K562 (cell line): ENCODE measurements around the gene CYBB. TPM values are rescaled to one million over a fixed set of nuclear protein-coding genes. Genes with fewer than 3 reads are reported as not detected.

Experiments
- FOSL1 ChIP-seq: fragments of 200-800 bp; sonication (Bioruptor generic); conservative IDR thresholded peaks from 2 replicates; pipeline ENCODE4 v1.6.1; 2016; ENCODE audit warnings: missing genetic modification characterization, missing compliant biosample characterization
- polyA plus RNA-seq, 8 experiments: library from polyadenylated mRNA; depleted of rRNA in 4 of 8; stranded (reverse) in 5 of 8; unstranded in 3 of 8; fragments of >200 nt; fragmentation: Nextera tagmentation in 2 of 8; fragmentation: Illumina TruSeq in 1 of 8; extraction: Ambion mirVana in 2 of 8; extraction: Trizol in 1 of 8; gene quantifications; 2 replicates each; pipeline versions ENCODE4 v1.2.1 to v1.2.3, GENCODE V29; 2011 to 2014; ENCODE audit warnings: inconsistent platforms in 1 of 8, missing spikeins in 1 of 8
- total RNA-seq, 7 experiments: library from RNA; depleted of rRNA in 6 of 7; stranded (reverse); fragments of >200 nt in 6 of 7; fragmentation: Illumina TruSeq in 2 of 7; extraction: Trizol in 2 of 7; gene quantifications; 2 replicates each; pipeline versions ENCODE4 v1.2.1 to v1.2.3, GENCODE V29; 2011 to 2021; ENCODE audit warnings: low replicate concordance in 1 of 7
- TF ChIP-seq, protein P1 (sequence below): fragments of 200-600 bp; sonication (generic); IDR thresholded peaks from one replicate; pipeline ENCODE4 v1.6.1; 2012; ENCODE audit warnings: mild to moderate bottlenecking, low read depth, low read length, inconsistent platforms

CYBB gene
- total and polyA plus RNA-seq, 9 of the 15 experiments (the other 6 are each of a cell fraction or from before 2014, with no cell fraction given), result 0.25 to 1.3 (median 0.74) TPM

DNA sequence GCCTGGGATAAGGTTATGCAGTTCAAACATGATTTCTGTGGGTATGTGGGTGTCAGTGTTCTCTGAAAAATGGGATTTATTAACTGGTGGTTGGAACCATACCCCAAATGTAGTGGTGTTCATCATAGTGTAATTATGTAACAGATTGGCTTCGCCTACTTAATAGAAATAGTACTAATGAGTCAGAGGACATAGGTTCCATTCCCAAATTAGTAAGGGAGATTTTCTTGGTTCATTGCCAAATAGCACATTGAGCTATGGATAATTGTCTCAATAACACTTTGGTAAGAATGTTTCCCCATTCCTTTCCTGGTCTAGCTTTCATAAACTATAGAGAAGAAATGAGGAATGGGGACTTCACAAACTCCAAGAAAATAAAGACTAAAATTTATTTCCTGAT lies 20.5 kb upstream of the CYBB start (continued):
- TF ChIP-seq, protein P1, sequence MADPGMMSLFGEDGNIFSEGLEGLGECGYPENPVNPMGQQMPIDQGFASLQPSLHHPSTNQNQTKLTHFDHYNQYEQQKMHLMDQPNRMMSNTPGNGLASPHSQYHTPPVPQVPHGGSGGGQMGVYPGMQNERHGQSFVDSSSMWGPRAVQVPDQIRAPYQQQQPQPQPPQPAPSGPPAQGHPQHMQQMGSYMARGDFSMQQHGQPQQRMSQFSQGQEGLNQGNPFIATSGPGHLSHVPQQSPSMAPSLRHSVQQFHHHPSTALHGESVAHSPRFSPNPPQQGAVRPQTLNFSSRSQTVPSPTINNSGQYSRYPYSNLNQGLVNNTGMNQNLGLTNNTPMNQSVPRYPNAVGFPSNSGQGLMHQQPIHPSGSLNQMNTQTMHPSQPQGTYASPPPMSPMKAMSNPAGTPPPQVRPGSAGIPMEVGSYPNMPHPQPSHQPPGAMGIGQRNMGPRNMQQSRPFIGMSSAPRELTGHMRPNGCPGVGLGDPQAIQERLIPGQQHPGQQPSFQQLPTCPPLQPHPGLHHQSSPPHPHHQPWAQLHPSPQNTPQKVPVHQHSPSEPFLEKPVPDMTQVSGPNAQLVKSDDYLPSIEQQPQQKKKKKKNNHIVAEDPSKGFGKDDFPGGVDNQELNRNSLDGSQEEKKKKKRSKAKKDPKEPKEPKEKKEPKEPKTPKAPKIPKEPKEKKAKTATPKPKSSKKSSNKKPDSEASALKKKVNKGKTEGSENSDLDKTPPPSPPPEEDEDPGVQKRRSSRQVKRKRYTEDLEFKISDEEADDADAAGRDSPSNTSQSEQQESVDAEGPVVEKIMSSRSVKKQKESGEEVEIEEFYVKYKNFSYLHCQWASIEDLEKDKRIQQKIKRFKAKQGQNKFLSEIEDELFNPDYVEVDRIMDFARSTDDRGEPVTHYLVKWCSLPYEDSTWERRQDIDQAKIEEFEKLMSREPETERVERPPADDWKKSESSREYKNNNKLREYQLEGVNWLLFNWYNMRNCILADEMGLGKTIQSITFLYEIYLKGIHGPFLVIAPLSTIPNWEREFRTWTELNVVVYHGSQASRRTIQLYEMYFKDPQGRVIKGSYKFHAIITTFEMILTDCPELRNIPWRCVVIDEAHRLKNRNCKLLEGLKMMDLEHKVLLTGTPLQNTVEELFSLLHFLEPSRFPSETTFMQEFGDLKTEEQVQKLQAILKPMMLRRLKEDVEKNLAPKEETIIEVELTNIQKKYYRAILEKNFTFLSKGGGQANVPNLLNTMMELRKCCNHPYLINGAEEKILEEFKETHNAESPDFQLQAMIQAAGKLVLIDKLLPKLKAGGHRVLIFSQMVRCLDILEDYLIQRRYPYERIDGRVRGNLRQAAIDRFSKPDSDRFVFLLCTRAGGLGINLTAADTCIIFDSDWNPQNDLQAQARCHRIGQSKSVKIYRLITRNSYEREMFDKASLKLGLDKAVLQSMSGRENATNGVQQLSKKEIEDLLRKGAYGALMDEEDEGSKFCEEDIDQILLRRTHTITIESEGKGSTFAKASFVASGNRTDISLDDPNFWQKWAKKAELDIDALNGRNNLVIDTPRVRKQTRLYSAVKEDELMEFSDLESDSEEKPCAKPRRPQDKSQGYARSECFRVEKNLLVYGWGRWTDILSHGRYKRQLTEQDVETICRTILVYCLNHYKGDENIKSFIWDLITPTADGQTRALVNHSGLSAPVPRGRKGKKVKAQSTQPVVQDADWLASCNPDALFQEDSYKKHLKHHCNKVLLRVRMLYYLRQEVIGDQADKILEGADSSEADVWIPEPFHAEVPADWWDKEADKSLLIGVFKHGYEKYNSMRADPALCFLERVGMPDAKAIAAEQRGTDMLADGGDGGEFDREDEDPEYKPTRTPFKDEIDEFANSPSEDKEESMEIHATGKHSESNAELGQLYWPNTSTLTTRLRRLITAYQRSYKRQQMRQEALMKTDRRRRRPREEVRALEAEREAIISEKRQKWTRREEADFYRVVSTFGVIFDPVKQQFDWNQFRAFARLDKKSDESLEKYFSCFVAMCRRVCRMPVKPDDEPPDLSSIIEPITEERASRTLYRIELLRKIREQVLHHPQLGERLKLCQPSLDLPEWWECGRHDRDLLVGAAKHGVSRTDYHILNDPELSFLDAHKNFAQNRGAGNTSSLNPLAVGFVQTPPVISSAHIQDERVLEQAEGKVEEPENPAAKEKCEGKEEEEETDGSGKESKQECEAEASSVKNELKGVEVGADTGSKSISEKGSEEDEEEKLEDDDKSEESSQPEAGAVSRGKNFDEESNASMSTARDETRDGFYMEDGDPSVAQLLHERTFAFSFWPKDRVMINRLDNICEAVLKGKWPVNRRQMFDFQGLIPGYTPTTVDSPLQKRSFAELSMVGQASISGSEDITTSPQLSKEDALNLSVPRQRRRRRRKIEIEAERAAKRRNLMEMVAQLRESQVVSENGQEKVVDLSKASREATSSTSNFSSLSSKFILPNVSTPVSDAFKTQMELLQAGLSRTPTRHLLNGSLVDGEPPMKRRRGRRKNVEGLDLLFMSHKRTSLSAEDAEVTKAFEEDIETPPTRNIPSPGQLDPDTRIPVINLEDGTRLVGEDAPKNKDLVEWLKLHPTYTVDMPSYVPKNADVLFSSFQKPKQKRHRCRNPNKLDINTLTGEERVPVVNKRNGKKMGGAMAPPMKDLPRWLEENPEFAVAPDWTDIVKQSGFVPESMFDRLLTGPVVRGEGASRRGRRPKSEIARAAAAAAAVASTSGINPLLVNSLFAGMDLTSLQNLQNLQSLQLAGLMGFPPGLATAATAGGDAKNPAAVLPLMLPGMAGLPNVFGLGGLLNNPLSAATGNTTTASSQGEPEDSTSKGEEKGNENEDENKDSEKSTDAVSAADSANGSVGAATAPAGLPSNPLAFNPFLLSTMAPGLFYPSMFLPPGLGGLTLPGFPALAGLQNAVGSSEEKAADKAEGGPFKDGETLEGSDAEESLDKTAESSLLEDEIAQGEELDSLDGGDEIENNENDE, result no peak
- no peak for TF ChIP-seq FOSL1 (tag)
- TF ChIP-seq, all 486 proteins: peak for 0
